Progenitor cell of endocrine pancreas (in vitro differentiated cells): ENCODE data around the gene TMEM63C. TPM values are rescaled to one million over a fixed set of nuclear protein-coding genes. Genes with fewer than 3 reads are reported as not detected.

Experiments used
- DNase-seq: peaks from one replicate; pipeline ENCODE4 v3.0.0; 2021; ENCODE audit warnings: low spot score; ENCODE audit not compliant: unreplicated experiment
- H3K27ac Mint-ChIP-seq: 2 replicates; pipeline ENCODE4 v1.8.0; 2021; ENCODE audit warnings: mild to moderate bottlenecking, moderate library complexity, mixed read lengths
- H3K27me3 Mint-ChIP-seq: 2 replicates; pipeline ENCODE4 v1.8.0; 2021; ENCODE audit warnings: mixed read lengths
- H3K36me3 Mint-ChIP-seq: 2 replicates; pipeline ENCODE4 v1.8.0; 2022; ENCODE audit warnings: mixed read lengths; ENCODE audit not compliant: insufficient read depth
- H3K4me1 Mint-ChIP-seq: 2 replicates; pipeline ENCODE4 v1.8.0; 2021; ENCODE audit warnings: low read depth, mixed read lengths
- H3K4me3 Mint-ChIP-seq: 2 replicates; pipeline ENCODE4 v1.8.0; 2021; ENCODE audit warnings: low read depth, mild to moderate bottlenecking, moderate library complexity, mixed read lengths
- H3K9me3 Mint-ChIP-seq: 2 replicates; pipeline ENCODE4 v1.8.0; 2021; ENCODE audit warnings: low read depth, mixed read lengths
- total RNA-seq: library from RNA; stranded (reverse); gene quantifications from 2 replicates; pipeline ENCODE4 v1.2.1, GENCODE V29; 2021
- TF ChIP-seq, protein P1 (sequence below): fragments of 200-600 bp; sonication (generic); IDR thresholded peaks from one replicate; pipeline ENCODE4 v1.5.0; 2021; ENCODE audit warnings: antibody characterized with exemption, mild to moderate bottlenecking; ENCODE audit not compliant: unreplicated experiment

TMEM63C gene
- total RNA-seq, 1 donor from 2014 or later, result 1.6 TPM

DNA sequence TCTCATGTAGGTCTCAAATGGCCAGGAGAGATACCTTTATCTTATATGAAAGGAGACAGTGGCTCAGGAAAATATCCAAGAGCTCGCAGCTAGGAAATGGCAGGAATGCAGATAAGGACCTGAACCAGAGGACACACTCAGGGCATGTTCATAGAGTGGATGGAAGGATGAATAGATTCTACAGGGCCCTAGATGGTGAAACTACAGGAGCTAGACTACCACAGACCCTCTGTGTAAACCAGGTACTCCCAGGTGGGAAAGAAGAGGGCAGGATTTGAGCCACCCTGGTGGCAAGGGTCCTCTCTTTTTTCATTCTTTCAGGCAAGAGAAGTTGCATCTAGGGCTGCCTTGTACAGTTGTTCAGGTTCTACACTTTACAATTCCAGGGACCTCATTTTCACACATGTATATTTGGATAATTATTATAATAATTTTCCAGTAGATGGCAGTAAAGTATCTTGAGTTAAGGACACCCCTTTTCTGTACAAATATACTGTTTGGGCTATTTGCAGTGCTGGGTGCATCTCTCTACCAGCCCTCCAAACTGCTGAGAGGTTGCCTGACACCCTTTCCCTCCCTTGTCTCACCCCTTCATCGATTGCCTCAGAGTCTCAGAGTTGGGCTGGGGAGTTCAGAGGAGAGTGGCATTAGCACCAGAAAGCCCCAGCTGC, 29.5 kb upstream of the TMEM63C start:
- H3K27me3 Mint-ChIP-seq, result peaks cover 34% of the 10 kb centered on the region
- no peaks in the 10 kb centered on the region for H3K9me3 Mint-ChIP-seq
- no peak overlapping the region for H3K4me3 Mint-ChIP-seq
- no peaks in the 10 kb centered on the region for H3K36me3 Mint-ChIP-seq
- no peak for DNase-seq
- no peaks in the 10 kb centered on the region for H3K4me1 Mint-ChIP-seq
- TF ChIP-seq, protein P1, sequence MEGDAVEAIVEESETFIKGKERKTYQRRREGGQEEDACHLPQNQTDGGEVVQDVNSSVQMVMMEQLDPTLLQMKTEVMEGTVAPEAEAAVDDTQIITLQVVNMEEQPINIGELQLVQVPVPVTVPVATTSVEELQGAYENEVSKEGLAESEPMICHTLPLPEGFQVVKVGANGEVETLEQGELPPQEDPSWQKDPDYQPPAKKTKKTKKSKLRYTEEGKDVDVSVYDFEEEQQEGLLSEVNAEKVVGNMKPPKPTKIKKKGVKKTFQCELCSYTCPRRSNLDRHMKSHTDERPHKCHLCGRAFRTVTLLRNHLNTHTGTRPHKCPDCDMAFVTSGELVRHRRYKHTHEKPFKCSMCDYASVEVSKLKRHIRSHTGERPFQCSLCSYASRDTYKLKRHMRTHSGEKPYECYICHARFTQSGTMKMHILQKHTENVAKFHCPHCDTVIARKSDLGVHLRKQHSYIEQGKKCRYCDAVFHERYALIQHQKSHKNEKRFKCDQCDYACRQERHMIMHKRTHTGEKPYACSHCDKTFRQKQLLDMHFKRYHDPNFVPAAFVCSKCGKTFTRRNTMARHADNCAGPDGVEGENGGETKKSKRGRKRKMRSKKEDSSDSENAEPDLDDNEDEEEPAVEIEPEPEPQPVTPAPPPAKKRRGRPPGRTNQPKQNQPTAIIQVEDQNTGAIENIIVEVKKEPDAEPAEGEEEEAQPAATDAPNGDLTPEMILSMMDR, result peak; percentile 13
- peak overlapping the region; percentile 56 for H3K27ac Mint-ChIP-seq

DNA sequence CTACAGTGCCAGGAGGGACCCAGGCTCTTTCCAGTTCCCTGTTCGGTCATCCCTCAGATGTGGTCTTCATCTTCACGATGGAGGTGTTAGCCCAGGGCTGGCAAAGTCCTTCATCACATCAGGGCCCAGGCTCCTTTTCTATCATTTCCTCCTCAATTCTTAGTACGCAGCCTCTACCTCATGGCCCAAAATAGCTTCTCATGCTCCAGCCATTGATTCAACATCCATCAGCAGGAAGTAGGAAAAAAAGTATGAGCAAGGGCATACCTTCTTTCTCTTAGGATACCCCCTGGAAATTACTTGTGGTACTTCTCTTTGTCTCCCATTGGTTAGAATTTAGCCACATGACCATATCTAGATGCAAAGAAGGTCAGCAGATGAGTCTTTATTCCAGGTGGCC, 27.8 kb upstream of the TMEM63C start:
- Mint-ChIP-seq H3K9me3 (no peaks in the 10 kb centered on the region), H3K4me1 (peaks cover 3% of the 10 kb centered on the region), H3K27me3 (peaks cover 37% of the 10 kb centered on the region), H3K36me3 (no peaks in the 10 kb centered on the region), H3K4me3 (no peak overlapping the region), H3K27ac (no peak overlapping the region)
- DNase-seq, result no peak
- TF ChIP-seq, protein P1, result no peak

DNA sequence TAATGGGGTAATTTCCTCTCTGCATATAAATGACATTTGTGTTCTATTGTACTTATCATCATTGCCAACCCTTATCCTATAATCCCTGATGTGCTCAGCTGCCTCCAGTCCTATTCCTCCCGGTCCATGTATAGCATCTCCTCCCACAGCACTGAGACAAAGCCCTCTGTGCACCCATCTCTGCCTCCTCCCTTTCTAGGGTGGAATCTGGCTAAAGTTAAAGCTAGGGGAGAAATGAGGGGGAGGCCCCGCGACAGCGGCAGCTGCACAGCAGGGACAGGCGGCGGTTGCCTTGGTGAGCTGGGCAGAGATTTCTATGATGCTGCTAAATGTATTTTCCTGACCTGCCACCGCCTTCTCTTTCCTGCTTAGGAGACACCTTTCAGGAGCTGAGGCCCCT, 27.2 kb upstream of the TMEM63C start:
- Mint-ChIP-seq H3K4me3 (no peak overlapping the region), H3K27me3 (peaks cover 39% of the 10 kb centered on the region), H3K27ac (no peak overlapping the region), H3K9me3 (no peaks in the 10 kb centered on the region), H3K4me1 (peaks cover 3% of the 10 kb centered on the region), H3K36me3 (no peaks in the 10 kb centered on the region)
- no peak for DNase-seq
- TF ChIP-seq, protein P1, result no peak

DNA sequence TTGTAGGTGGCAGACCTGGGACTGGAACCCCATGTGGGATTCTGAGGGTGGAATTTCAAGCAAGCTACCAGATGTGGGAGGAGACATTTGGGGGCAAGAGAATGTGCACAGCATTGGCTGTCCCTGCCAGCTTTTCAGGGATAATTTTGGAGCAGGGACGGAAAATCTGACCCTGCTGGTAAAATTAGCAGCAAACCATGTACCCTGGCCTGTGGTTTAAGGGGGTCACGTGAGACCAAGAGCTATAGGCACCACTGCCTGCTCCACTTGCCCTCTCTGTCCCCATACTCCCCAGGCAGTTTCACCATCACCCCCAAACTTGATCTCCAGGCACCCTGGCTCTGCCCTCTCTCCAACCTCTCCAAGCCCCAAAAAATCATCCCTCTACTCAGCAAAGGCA, 26.5 kb upstream of the TMEM63C start:
- TF ChIP-seq, protein P1, result no peak
- Mint-ChIP-seq H3K9me3 (no peaks in the 10 kb centered on the region), H3K27me3 (peaks cover 38% of the 10 kb centered on the region), H3K4me1 (peaks cover 3% of the 10 kb centered on the region), H3K4me3 (no peak overlapping the region), H3K36me3 (no peaks in the 10 kb centered on the region), H3K27ac (no peak overlapping the region)
- DNase-seq, result no peak

DNA sequence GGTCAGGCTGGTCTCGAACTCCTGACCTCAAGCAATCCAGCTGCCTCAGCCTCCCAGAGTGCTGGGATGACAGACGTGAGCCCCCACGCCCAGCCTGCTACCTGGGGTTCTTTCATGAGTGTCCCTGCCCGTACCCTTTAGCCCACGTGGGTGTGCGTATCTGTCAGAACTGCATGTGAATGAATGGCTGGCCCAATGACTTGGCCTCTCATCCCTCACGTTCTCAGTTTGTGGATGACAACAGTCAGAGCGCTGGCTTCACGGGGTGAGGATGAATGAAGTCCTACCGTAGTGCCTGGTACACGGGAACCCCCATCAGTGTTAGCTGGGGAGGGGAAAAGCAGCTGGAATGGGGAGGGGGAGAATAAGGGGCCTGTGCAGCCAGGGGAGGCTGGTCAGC, 23.9 kb upstream of the TMEM63C start:
- no peaks in the 10 kb centered on the region for H3K36me3 Mint-ChIP-seq
- no peak for DNase-seq
- TF ChIP-seq, protein P1, result no peak
- H3K4me1 Mint-ChIP-seq, result peaks cover 3% of the 10 kb centered on the region
- H3K9me3 Mint-ChIP-seq, result no peaks in the 10 kb centered on the region
- H3K27me3 Mint-ChIP-seq, result peaks cover 50% of the 10 kb centered on the region
- H3K27ac Mint-ChIP-seq, result no peak overlapping the region
- H3K4me3 Mint-ChIP-seq, result no peak overlapping the region
